Kidney (tissue), 14 donors: ENCODE results near the gene SLC27A1. TPM values are rescaled to one million over a fixed set of nuclear protein-coding genes. Genes with fewer than 3 reads are reported as not detected.

Experiments used
- DNase-seq, 5 donors: peaks; one replicate each; pipeline ENCODE4 v3.0.0-alpha.2; 2013 to 2020
- FAIRE-seq: peaks from 2 replicates; lab custom pipeline; 2012; peaks lifted over from hg19 to GRCh38; lab: Jason Lieb, UNC
- H3K27ac ChIP-seq, 2 donors: one replicate each; pipeline ENCODE4 v1.7.0; 2013; ENCODE audit warnings: low read depth in 2 of 2, low read length in 2 of 2, inconsistent platforms in 1 of 2
- H3K27me3 ChIP-seq: one replicate; pipeline ENCODE4 v1.7.1; 2013; ENCODE audit warnings: low read length, inconsistent platforms; ENCODE audit not compliant: control insufficient read depth, insufficient read depth
- H3K36me3 ChIP-seq, 3 donors: one replicate each; pipeline versions ENCODE4 v1.7.0 to v1.7.1; 2013; ENCODE audit warnings: low read length in 3 of 3, control low read depth in 1 of 3, inconsistent platforms in 1 of 3; ENCODE audit not compliant: insufficient read depth in 3 of 3, control insufficient read depth in 2 of 3
- H3K4me1 ChIP-seq, 3 donors: one replicate each; pipeline versions ENCODE4 v1.7.0 to v1.7.1; 2013; ENCODE audit warnings: low read length in 3 of 3, inconsistent platforms in 1 of 3, low read depth in 1 of 3; ENCODE audit not compliant: control insufficient read depth in 2 of 3, insufficient read depth in 2 of 3
- H3K4me3 ChIP-seq, 3 donors: one replicate each; pipeline versions ENCODE4 v1.7.0 to v1.8.1; 2013; ENCODE audit warnings: low read length in 3 of 3, control low read depth in 1 of 3, inconsistent platforms in 1 of 3
- H3K9ac ChIP-seq, 3 donors: one replicate each; pipeline versions ENCODE4 v1.7.0 to v1.7.1; 2013; ENCODE audit warnings: low read length in 3 of 3, control low read depth in 1 of 3, inconsistent platforms in 1 of 3
- H3K9me3 ChIP-seq, 3 donors: one replicate each; pipeline versions ENCODE4 v1.7.0 to v1.7.1; 2013; ENCODE audit warnings: low read length in 3 of 3, control low read depth in 1 of 3, inconsistent platforms in 1 of 3; ENCODE audit not compliant: control insufficient read depth in 2 of 3, insufficient read depth in 1 of 3
- intact Hi-C: fragments of 100-400 bp; cut with DNase I; formaldehyde crosslinking; loops from one replicate; pipeline ENCODE4 v1.11.1; 2022
- polyA plus RNA-seq: library from polyadenylated mRNA; stranded (reverse); fragments of 350-450 nt; fragmentation: Illumina TruSeq; extraction: RNeasy Lipid Tissue Mini Kit (QIAGEN cat#74804); gene quantifications from one replicate; pipeline ENCODE4 v1.2.3, GENCODE V29; 2014; ENCODE audit warnings: low read depth, low replicate concordance; ENCODE audit not compliant: insufficient read depth
- total RNA-seq: library from RNA; stranded (reverse); fragmentation: NEBNext Ultra II Directional; extraction: Animal tissue kit (Norgen Biotek cat#: 25700); gene quantifications from one replicate; pipeline ENCODE4 v1.2.1, GENCODE V29; 2021
- TF ChIP-seq, protein P1 (sequence below): IDR thresholded peaks from 3 replicates; pipeline ENCODE4 v1.5.1; 2012; ENCODE audit warnings: mild to moderate bottlenecking, moderate library complexity, borderline replicate concordance; ENCODE audit not compliant: insufficient read depth; ENCODE audit errors: extremely low read depth
- donor health status: control.
- donor health status: control.
- donor health status: control.
- donor health status: control.
- donor health status: control.
- donor health status: DM: yes; HTN: yes; CAD: no.
- donor health status: Normal renal cell carcinoma (clear cell type).

Gene SLC27A1
- total and polyA plus RNA-seq, 2 donors from 2014 or later = 16.9 to 21.9 TPM

DNA sequence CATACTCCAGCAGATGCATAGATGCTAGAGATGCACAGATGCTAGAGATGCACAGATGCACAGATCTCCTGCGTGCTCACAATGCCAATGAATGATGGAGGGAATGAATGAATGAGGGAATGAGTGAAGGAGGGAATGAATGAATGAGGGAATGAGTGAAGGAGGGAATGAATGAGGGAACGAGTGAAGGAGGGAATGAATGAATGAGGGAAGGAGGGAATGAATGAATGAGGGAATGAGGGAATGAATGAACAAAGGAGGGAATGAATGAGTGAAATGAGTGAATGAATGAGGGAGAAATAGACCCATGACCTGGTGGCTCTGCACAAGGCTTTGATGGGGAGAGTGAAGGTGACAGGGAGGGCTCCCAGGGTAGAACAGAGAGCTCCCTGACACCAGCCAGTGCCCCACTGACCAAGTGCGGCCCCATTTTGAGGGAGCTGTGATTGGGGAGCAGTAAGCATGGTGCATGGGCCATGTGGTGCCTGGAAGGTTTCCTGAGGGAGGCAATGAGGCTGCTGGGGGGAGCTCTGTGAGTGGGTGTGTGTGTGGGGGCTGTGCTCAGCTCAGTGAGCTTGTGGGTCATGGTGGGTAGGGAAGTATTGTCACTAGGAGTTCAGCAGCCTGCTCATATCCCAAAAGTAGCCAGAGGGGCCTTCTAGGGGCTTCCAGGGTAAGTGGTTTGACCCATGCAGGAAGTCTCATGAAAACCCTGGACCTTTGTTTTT, 12.7 kb downstream of the SLC27A1 start:
- H3K4me3 ChIP-seq = no peak overlapping the region
- intact Hi-C loops = no loop called here
- TF ChIP-seq, protein P1, sequence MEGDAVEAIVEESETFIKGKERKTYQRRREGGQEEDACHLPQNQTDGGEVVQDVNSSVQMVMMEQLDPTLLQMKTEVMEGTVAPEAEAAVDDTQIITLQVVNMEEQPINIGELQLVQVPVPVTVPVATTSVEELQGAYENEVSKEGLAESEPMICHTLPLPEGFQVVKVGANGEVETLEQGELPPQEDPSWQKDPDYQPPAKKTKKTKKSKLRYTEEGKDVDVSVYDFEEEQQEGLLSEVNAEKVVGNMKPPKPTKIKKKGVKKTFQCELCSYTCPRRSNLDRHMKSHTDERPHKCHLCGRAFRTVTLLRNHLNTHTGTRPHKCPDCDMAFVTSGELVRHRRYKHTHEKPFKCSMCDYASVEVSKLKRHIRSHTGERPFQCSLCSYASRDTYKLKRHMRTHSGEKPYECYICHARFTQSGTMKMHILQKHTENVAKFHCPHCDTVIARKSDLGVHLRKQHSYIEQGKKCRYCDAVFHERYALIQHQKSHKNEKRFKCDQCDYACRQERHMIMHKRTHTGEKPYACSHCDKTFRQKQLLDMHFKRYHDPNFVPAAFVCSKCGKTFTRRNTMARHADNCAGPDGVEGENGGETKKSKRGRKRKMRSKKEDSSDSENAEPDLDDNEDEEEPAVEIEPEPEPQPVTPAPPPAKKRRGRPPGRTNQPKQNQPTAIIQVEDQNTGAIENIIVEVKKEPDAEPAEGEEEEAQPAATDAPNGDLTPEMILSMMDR = no peak
- H3K27ac ChIP-seq = no peak overlapping the region
- H3K9ac ChIP-seq = no peak overlapping the region
- no peaks in the 10 kb centered on the region for H3K4me1 ChIP-seq
- FAIRE-seq (no peak), DNase-seq (peak in 1 of 5 donors; percentile 34)
- no peaks in the 10 kb centered on the region for H3K36me3 ChIP-seq
- no peaks in the 10 kb centered on the region for H3K9me3 ChIP-seq
- no peaks in the 10 kb centered on the region for H3K27me3 ChIP-seq

DNA sequence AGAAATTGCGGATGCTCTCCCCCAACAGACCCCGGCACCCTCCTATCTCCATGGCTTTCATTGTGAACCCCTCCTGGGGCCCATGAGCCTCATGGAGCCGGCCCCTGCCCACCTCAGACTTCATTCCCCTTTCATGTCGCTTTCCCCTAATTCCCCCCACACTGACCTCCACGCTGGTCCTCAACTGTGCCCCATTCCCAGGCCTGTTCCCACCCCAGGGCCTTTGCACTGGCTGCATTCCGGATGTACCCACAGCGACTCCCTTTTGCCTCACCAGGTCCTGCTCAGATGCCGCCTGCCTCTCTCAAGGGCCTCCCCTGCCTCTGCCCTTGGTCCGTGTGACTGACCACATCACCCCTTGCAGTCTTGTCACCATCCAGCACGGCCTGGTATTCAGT, 13.3 kb downstream of the SLC27A1 start:
- no peaks in the 10 kb centered on the region for H3K27me3 ChIP-seq
- no peak overlapping the region for H3K27ac ChIP-seq
- H3K4me3 ChIP-seq = no peak overlapping the region
- DNase-seq (peak in 1 of 5 donors; percentile 41), FAIRE-seq (no peak)
- intact Hi-C loops = no loop called here
- H3K36me3 ChIP-seq = no peaks in the 10 kb centered on the region
- no peak overlapping the region for H3K9ac ChIP-seq
- peaks cover 0 to 4% (median 0%) of the 10 kb centered on the region in 3 donors for H3K4me1 ChIP-seq
- TF ChIP-seq, protein P1 = no peak
- no peaks in the 10 kb centered on the region for H3K9me3 ChIP-seq

DNA sequence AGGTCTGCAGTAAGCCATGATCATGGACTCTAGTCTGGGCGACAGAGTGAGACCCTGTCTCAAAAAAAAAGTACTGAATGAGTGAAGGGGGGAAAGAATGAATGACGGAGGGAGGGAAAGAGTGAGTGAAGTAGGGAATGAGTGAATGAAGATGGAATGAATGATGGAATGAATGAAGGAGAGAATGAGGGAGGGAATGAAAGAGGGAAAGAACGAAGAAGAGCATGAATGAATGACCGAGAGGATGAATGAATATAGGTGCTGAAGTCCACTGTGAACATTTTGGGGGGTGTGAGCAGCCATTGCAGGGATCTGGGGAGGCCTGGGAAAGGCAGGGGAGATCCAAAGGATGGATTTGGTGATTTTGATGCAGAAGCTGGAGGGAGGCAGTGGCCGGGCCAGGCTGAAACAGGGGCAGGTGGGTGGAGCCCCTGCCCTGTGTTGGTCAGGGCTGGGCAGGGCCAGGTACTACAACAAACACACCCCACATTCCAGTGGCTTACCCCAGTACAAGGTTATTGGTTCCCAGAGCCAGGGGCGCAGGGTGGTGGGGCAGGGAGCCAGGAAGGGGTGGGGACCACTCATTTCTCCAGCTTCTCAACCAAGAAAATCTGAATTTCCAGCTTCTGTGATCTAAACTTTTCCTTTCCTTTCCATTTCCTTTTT, 14.3 kb downstream of the SLC27A1 start:
- H3K4me3 ChIP-seq = no peak overlapping the region
- no peaks in the 10 kb centered on the region for H3K27me3 ChIP-seq
- DNase-seq (no peak), FAIRE-seq (no peak)
- H3K9me3 ChIP-seq = no peaks in the 10 kb centered on the region
- H3K4me1 ChIP-seq = peaks cover 0 to 7% (median 0%) of the 10 kb centered on the region in 3 donors
- H3K9ac ChIP-seq = no peak overlapping the region
- TF ChIP-seq, protein P1 = no peak
- H3K36me3 ChIP-seq = no peaks in the 10 kb centered on the region
- intact Hi-C loops = no loop called here
- no peak overlapping the region for H3K27ac ChIP-seq
